ENCODE measurements around the gene BCAS1. TPM values are rescaled to one million over a fixed set of nuclear protein-coding genes. Genes with fewer than 3 reads are reported as not detected.

The BCAS1 gene
- total RNA-seq, 3 donors from 2014 or later: 39.4 to 191 (median 101) TPM

GRCh38 chr20:53903652-53903987, 166.8 kb downstream of the BCAS1 start:
- DNase-seq (no peak), ATAC-seq (no peak)
- no peaks in the 10 kb centered on the region for H3K36me3 ChIP-seq (ENCODE audit: low read depth)
- H3K4me1 ChIP-seq (ENCODE audit: low read depth): peaks cover 19% of the 10 kb centered on the region
- no peak overlapping the region for H3K4me3 ChIP-seq
- intact Hi-C loops (cut with DNase I, micrococcal nuclease): no loop called here
- no peaks in the 10 kb centered on the region for H3K9me3 ChIP-seq
- TF ChIP-seq CTCF (IDR thresholded peaks at IDR 0.05): no peak

GRCh38 chr20:53902968-53903651, 167.3 kb downstream of the BCAS1 start:
- Histone ChIP-seq H3K4me3 (no peak overlapping the region), H3K4me1 (ENCODE audit: low read depth) (peaks cover 19% of the 10 kb centered on the region), H3K36me3 (ENCODE audit: low read depth) (no peaks in the 10 kb centered on the region), H3K9me3 (no peaks in the 10 kb centered on the region)
- intact Hi-C loops (cut with DNase I, micrococcal nuclease): no loop called here
- no peak for ATAC-seq
- TF ChIP-seq CTCF (IDR thresholded peaks at IDR 0.05): no peak
- DNase-seq: no peak

- Histone ChIP-seq H3K4me1 (ENCODE audit: low read depth) (peaks cover 19% of the 10 kb centered on the region), H3K4me3 (no peak overlapping the region), H3K36me3 (ENCODE audit: low read depth) (no peaks in the 10 kb centered on the region), H3K9me3 (no peaks in the 10 kb centered on the region)
- no peak for TF ChIP-seq CTCF (IDR thresholded peaks at IDR 0.05)
- no peak for ATAC-seq
- DNase-seq: no peak
- intact Hi-C loops (cut with DNase I, micrococcal nuclease): no loop called here
These were observed 168.8 kb downstream of the BCAS1 start for GRCh38 chr20:53901497-53902096.

- peak in 1 of 3 donors; percentile 54 for DNase-seq
These were observed 169.3 kb downstream of the BCAS1 start for GRCh38 chr20:53901064-53901463.

GRCh38 chr20:53900380-53900999, 169.9 kb downstream of the BCAS1 start:
- Histone ChIP-seq H3K4me1 (ENCODE audit: low read depth) (peaks cover 19% of the 10 kb centered on the region), H3K9me3 (no peaks in the 10 kb centered on the region), H3K4me3 (no peak overlapping the region), H3K36me3 (ENCODE audit: low read depth) (no peaks in the 10 kb centered on the region)
- peak; percentile 34 for ATAC-seq
- DNase-seq: no peak
- intact Hi-C loops (cut with DNase I, micrococcal nuclease): no loop called here
- no peak for TF ChIP-seq CTCF (IDR thresholded peaks at IDR 0.05)

More at GRCh38 chr20:53901064-53901463, 169.3 kb downstream of the BCAS1 start:
- intact Hi-C loops (cut with DNase I, micrococcal nuclease): no loop called here
- ATAC-seq: peak; percentile 77
- no peak for TF ChIP-seq CTCF (IDR thresholded peaks at IDR 0.05)
- Histone ChIP-seq H3K9me3 (no peaks in the 10 kb centered on the region), H3K4me3 (no peak overlapping the region), H3K4me1 (ENCODE audit: low read depth) (peaks cover 19% of the 10 kb centered on the region), H3K36me3 (ENCODE audit: low read depth) (no peaks in the 10 kb centered on the region)
